ENCODE results near the gene DGKI.

DGKI gene

DNA sequence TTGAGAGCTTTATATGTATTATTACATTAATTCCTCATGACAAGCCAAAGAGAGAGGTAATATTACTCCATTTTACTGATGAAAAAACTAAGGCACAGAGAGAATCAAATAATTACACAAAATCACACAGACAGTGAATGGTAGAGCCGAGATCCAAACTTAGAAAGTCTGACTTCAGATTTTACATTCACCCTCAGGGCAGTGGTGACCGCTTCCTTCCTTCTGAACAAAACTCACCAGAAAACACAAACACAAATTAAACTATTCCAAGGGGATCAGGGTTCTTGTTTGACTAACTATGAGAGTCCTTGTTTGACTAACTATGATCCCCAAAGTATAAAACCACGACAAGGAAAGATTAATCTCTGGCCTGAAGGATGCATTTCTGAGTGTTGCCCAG is 435.3 kb downstream of the DGKI start:
- no peak for DNase-seq (ENCODE audit: low read depth in 2 of 2)

GRCh38 chr7:137408126-137408525 is 438.6 kb downstream of the DGKI start:
- DNase-seq (ENCODE audit: low read depth in 2 of 2) = no peak

DNA sequence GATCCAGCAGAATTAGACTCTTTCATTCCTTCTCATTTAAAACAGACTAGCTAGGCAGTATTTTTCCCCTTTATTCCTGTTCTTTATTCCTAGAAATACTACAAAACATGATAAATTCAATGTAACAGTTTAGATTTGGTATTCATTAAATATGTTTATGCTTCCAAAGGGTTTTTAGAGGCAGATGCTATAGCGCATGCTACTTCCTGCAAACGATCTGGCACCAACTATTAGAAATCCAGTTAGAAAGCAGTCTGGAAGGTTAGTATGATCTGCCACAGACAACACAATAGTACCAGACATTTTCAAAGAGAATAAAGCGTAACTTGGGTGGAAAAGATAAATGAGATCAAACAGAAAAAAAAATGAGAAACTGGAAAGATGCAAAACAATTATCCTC is 439.7 kb downstream of the DGKI start:
- DNase-seq (ENCODE audit: low read depth in 2 of 2) = no peak

DNA sequence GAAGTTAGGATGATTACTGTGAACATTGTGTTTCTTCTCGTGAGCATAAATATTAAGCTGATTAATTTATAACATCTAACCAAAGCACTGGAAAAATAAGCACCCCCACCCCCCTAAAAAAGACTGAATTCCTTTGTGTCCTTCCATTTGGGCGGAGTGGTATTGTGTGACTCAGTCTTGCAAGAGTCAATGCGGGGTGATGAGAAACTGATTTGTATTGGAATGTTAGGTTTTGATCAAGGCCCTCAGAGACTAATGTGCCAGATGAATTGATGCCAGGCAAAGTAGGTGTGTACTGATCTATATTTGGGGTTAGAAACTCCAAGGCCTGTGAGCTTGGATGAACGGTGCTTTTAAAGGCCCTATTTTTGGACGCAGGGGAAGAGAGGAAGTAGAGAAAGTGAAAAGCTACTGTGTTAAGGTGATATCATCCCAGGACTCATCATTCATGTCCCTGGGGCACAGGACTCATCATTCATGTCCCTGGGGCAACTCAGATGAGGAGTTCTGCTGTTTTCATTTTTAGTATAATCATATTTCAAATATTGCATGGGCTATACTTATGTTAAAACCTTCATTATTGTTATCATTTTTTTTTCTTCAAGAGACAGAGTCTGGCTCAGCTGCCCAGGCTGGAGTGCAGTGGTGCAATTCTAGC is 442.0 kb downstream of the DGKI start:
- DNase-seq (ENCODE audit: low read depth in 2 of 2) = no peak

DNA sequence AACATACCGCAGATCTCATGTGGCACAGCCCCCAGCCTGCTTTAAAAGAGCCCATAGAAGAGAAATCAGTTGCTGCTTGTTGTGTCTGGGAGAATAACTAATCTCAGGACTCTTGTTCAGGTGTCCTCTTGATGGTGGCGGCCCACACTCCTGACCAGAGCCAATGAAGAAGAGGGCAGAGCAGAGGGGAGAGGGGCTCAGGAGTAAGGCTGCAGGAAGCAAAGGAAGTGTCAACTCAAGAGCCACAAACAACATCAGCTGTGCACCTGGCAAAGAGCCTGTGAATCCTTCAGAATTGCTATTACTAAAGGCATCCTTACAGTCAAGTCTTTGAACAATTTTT is 443.4 kb downstream of the DGKI start:
- DNase-seq (ENCODE audit: low read depth in 2 of 2) = no peak

DNA sequence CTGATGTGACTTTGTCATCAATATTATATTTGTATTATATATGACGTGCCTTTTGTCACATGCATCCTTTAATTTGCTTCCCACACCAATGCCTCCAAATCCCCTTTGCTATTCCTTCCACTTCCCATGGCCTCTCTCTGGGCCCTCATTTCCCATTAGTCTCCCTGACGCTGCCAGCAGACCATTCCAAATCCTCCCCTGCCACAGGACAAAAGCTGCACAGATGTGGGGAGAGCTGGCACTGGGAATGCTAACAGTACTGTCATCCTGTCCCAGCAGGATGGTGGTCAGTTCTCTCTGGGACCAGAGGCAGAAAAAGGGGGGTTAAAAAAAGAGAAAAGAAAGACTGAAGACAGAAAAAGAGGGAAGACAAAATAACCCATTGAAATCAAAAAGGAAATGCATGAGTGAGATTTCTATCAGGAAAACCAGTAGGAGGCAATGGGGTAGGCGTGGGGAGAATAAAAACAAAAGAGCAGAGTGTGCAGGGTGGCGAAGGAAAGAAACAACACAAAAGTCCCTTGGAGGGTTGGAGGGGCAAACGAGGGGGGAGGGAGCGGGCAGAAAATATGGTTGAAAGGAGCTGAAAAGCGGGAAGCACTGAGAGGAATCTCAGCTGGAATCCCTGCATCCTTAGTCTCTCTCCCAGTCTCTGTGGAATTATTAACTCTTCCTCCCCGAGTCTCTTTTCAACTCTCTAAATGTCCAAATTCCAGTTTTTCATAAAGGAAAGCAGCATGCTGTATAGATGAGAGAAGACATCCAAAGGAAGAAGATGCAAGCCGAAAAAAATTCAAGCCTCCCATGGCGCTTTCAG is 444.0 kb downstream of the DGKI start:
- no peak for DNase-seq (ENCODE audit: low read depth in 2 of 2)

- no peak for DNase-seq (ENCODE audit: low read depth in 2 of 2)
These were observed 446.6 kb downstream of the DGKI start for GRCh38 chr7:137399827-137400823.

- DNase-seq (ENCODE audit: low read depth in 2 of 2) = no peak
These were observed 450.7 kb downstream of the DGKI start for GRCh38 chr7:137396051-137396450.

- DNase-seq (ENCODE audit: low read depth in 2 of 2) = no peak
These were observed 451.4 kb downstream of the DGKI start for GRCh38 chr7:137395420-137395819.

DNA sequence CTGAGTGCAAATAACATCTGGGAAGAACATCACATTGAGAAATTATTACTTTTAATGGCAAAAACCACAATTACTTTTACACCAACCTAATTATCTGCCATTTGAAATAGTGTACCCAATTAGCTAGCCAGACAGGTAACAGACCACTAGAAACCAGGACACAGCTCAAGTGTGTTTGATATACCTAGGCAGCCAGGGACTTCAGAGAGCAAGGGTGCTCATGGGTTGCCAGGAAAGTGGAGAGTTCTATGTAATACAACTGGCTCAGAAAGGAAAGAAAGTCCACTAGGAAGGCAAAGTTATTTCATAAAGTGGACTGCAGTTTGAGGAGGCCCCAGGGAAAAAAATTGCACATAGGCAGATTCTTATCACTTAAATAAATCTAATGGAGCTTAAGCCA is 453.2 kb downstream of the DGKI start:
- DNase-seq (ENCODE audit: low read depth in 2 of 2) = no peak

DNA sequence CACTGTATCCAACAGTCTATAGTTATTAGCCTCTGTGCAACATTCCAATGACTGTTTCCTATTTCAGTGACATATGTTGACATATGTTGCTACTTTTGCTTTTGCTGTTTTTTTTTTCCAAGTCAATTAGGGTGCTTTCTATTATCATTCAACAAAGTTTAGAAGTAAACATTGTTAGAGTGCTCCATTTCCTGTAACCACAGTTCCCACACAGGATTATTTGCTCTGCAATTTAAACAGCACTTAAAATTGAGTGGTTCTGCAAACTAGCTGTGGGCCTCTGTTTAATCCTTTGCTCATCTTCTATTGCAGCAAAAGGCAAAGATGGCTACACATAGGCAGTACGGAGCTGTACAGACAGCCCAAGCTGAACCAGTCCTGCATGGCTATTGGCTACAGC is 456.7 kb downstream of the DGKI start:
- no peak for DNase-seq (ENCODE audit: low read depth in 2 of 2)

DNA sequence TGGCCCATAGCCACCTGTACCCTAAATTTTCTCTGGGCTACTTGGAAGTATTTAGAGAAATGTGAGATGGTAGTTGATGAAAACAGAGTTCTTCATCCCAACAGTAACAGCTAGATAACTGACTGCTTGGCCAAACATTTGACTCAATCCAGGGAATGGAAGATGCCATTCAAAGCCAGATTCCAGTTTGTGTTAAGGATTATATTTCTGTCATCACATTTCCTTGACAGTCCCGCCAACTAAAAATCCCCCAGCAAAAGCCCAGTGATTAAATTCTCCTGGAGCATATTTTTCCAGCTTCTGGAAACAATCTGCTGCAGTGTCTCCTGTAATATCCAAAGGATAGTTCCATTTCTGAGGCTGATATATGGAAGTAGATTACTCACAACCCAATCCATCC is 457.9 kb downstream of the DGKI start:
- DNase-seq (ENCODE audit: low read depth in 2 of 2) = no peak

DNA sequence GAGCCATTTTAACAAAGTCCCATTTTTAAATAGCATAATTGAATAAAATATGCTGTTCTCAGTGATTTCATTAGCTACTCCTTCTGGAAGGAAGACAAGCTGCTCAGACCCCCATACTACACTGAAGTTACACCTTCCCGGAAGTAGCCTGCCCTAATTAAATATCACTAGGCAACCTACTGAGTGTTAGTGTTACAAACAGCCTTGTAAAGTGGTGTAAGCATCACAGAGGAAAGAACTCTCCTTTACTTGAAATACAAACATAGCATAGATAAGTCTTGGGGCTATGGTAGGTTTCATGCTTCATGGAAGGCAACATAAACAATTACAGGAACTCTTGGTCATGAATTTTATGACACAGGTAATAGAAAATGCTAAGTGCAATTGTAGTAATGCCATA is 459.8 kb downstream of the DGKI start:
- DNase-seq (ENCODE audit: low read depth in 2 of 2) = no peak

GRCh38 chr7:137381045-137381444 is 465.7 kb downstream of the DGKI start:
- DNase-seq (ENCODE audit: low read depth in 2 of 2) = no peak

GRCh38 chr7:137373507-137373906 is 473.3 kb downstream of the DGKI start:
- no peak for DNase-seq (ENCODE audit: low read depth in 2 of 2)

DNA sequence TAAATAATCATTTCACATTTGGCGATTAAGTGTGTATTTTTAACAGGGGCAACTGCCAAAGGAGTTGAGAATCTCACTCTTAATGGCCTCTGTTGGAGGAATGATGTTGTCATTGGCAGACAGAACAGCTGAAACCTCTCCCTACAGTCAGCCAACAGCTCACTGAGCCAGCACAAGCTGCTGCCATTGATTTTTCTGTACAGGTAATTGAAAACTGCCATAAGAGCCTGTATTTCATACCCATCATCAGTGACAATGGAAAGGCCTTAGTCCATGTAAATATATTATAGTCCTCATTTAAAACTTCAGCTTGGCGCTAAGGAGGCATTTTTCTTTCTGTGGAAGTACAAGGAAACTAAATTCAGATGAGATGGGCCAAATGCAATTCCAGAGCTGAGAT is 475.2 kb downstream of the DGKI start:
- no peak for DNase-seq (ENCODE audit: low read depth in 2 of 2)

DNA sequence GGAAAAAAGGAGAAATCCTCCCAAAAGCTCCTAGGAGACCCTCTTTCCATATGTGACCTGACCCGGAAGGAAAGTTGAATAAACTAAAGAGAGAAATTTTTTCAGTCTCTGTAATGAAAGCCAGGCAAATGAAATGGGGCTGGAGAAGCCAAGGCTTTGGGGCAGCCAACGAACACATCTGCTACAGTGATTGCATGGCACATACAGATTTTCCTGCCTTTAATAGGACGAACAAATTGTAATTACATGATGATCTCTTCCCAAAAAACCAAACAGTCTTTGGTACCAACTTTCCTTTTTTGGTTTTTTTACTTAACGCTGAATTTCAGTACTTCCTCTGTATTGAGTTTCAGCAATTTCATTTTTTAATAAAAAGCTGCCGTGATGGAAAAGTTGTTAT is 479.8 kb downstream of the DGKI start:
- DNase-seq (ENCODE audit: low read depth in 2 of 2) = no peak

DNA sequence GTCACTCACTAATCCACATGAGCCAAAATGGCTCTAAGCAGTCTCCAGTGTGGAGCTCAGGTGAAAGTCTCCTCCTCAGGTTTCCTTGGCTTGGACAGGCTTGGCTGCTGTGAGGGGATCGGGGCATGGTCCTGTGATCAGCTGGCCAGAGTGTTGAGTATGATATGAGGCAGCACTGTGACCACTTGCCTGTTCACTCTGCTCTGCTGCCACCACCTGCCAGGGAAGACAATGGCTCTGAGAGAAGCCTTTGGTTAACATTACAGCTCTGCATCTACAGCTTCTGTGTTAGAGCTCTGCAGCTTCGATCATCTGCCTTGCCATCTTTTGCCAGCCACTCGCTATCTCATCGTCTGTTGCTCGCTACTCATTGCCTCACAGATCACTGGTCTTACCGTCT is 483.1 kb downstream of the DGKI start:
- no peak for DNase-seq (ENCODE audit: low read depth in 2 of 2)

- no peak for DNase-seq (ENCODE audit: low read depth in 2 of 2)
These were observed 486.6 kb downstream of the DGKI start for GRCh38 chr7:137360087-137360679.

GRCh38 chr7:137354961-137355360 is 491.8 kb downstream of the DGKI start:
- DNase-seq (ENCODE audit: low read depth in 2 of 2) = no peak

DNA sequence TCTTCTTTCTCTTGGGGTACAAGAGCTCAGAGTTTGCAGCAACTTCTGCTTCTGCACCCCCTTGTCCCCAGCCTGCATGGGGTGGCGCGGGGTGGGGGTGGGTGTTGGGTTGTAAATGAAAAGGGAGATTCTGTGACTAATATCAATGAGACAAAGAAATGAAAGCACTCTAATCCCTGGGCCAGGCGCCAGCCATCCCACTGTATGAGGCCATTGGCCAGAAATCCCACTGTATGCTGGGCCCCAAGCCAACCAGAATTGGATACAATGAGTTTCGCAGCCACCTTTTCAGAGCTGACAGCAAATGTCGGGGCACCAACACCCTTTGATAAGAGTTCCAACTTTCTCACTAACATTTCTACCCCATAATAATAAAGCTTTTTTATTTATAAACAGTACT is 492.4 kb downstream of the DGKI start:
- no peak for DNase-seq (ENCODE audit: low read depth in 2 of 2)

GRCh38 chr7:137351941-137352340 is 494.8 kb downstream of the DGKI start:
- DNase-seq (ENCODE audit: low read depth in 2 of 2) = no peak

All from stimulated activated CD4-positive, alpha-beta T cell treated with anti-CD3 and anti-CD28 coated beads, Interleukin-1b, Interleukin-23, amount 100 ng/mL, for 4 hours (primary cell).